K562 (cell line): ENCODE results near the gene DCP1B. TPM values are rescaled to one million over a fixed set of nuclear protein-coding genes. Genes with fewer than 3 reads are reported as not detected.
A peak's percentile ranks its signal among the peaks of the same experiment; 100 is the strongest.

Experiments used
- ATAC-seq: fragments of 200-7000 bp; cut with Tn5 transposase; 3 replicates; pipeline ENCODE4 v1.9.1; 2020; ENCODE audit warnings: moderate library complexity
- BruUV-seq: library from RNA; stranded (reverse); fragments of 400-500 nt; replicated peaks from 2 replicates; lab custom pipeline; 2021; lab: Mats Ljungman, UMichigan
- CTCF ChIA-PET: fragments of 300-600 bp; formaldehyde crosslinking; extraction: SDS; loops from one replicate; lab custom pipeline; 2021; ENCODE audit warnings: low intra/inter-chr PET ratio; lab: Yijun Ruan, JAX
- POLR2A ChIA-PET: fragments of 300-600, 350-650 bp; sonication (Branson Sonifier 250); formaldehyde crosslinking; extraction: SDS; loops from one replicate; lab custom pipeline; 2021; ENCODE audit warnings: antibody characterized with exemption, inconsistent platforms; lab: Yijun Ruan, JAX
- DNase-seq, 4 experiments: peaks; one replicate each; pipeline versions ENCODE4 v3.0.0 to v3.0.0-alpha.2; 2011 to 2018; ENCODE audit warnings: low spot score in 3 of 4, mixed read lengths in 3 of 4; ENCODE audit errors: extremely low read depth in 1 of 4
- FAIRE-seq: peaks from 2 replicates; lab custom pipeline; 2011; peaks lifted over from hg19 to GRCh38; lab: Jason Lieb, UNC
- H2AFZ ChIP-seq: 2 replicates; pipeline ENCODE4 v1.6.0; 2011; ENCODE audit warnings: low read depth, low read length, control low read depth, inconsistent platforms
- H3K27ac ChIP-seq: fragments of 200-600 bp; 3 replicates; pipeline ENCODE4 v1.8.0; 2011; ENCODE audit warnings: low read depth, mild to moderate bottlenecking, control low read depth, inconsistent platforms, low read length, moderate library complexity, mixed read lengths; ENCODE audit errors: extremely low read depth
- H3K27me3 ChIP-seq, 2 experiments: fragments of 300-600 bp in 1 of 2; 2 replicates in 1 of 2; 3 replicates in 1 of 2; pipeline versions ENCODE4 v1.6.0 to v1.8.0; 2011; ENCODE audit warnings: inconsistent platforms in 2 of 2, low read length in 2 of 2, mild to moderate bottlenecking in 1 of 2, mixed read lengths in 1 of 2, moderate library complexity in 1 of 2; ENCODE audit not compliant: control insufficient read depth in 2 of 2, insufficient read depth in 2 of 2
- H3K36me3 ChIP-seq: fragments of 300-600 bp; 3 replicates; pipeline ENCODE4 v1.8.0; 2011; ENCODE audit warnings: mild to moderate bottlenecking, low read length, inconsistent platforms; ENCODE audit not compliant: control insufficient read depth, insufficient read depth
- H3K4me1 ChIP-seq, 2 experiments: fragments of 200-600 bp in 1 of 2; replicated peaks in 1 of 2; 2 replicates in 1 of 2; 3 replicates in 1 of 2; pipeline versions ENCODE4 v1.5.1 to v1.8.0; 2011; ENCODE audit warnings: inconsistent platforms in 2 of 2, low read length in 2 of 2, mild to moderate bottlenecking in 1 of 2, mixed read lengths in 1 of 2, moderate library complexity in 1 of 2; ENCODE audit not compliant: control insufficient read depth in 2 of 2, insufficient read depth in 2 of 2
- H3K4me2 ChIP-seq: 2 replicates; pipeline ENCODE4 v1.6.1; 2011; ENCODE audit warnings: low read length, control low read depth, inconsistent platforms, mixed read lengths; ENCODE audit not compliant: insufficient read depth
- H3K4me3 ChIP-seq: fragments of 200-600 bp; sonication (generic), shearing (Covaris generic); 2 replicates; pipeline ENCODE4 v1.5.1; 2016; ENCODE audit warnings: control low read depth, inconsistent platforms
- H3K79me2 ChIP-seq: fragments of 200-600 bp; 3 replicates; pipeline ENCODE4 v1.8.0; 2011; ENCODE audit warnings: low read length, inconsistent platforms; ENCODE audit not compliant: control insufficient read depth, insufficient read depth
- H3K9ac ChIP-seq, 2 experiments: 2 replicates each; pipeline versions ENCODE4 v1.6.0 to v1.6.1; 2011; ENCODE audit warnings: low read depth in 2 of 2, low read length in 2 of 2, control low read depth in 1 of 2, inconsistent platforms in 1 of 2, mild to moderate bottlenecking in 1 of 2, mixed read lengths in 1 of 2; ENCODE audit not compliant: insufficient read depth in 1 of 2
- H3K9me1 ChIP-seq: one replicate; pipeline ENCODE4 v1.6.0; 2011; ENCODE audit warnings: inconsistent platforms, mild to moderate bottlenecking, low read length, moderate library complexity; ENCODE audit not compliant: control insufficient read depth, insufficient read depth
- H3K9me3 ChIP-seq: replicated peaks from 2 replicates; pipeline ENCODE4 v1.5.1; 2011; ENCODE audit warnings: low read depth, low read length, inconsistent platforms; ENCODE audit not compliant: control insufficient read depth, insufficient read depth
- H4K20me1 ChIP-seq: replicated peaks from 2 replicates; pipeline ENCODE4 v1.6.1; 2011; ENCODE audit warnings: low read length, inconsistent platforms, mixed read lengths; ENCODE audit not compliant: control insufficient read depth, insufficient read depth
- BHLHE40 ChIP-seq: IDR thresholded peaks from 2 replicates; pipeline ENCODE4 v1.6.1; 2011; ENCODE audit warnings: low read length, improper control_type of control experiment
- CLOCK ChIP-seq: fragments of 250-450 bp; sonication (Bioruptor Pico); IDR thresholded peaks from 2 replicates; pipeline ENCODE4 v1.4.0; 2020; ENCODE audit warnings: mild to moderate bottlenecking, moderate library complexity, borderline replicate concordance
- FOXJ2 ChIP-seq: fragments of 200-800 bp; sonication (Bioruptor generic); IDR thresholded peaks from 2 replicates; pipeline ENCODE4 v1.6.1; 2016; ENCODE audit warnings: missing genetic modification characterization, missing compliant biosample characterization
- MIER1 ChIP-seq: fragments of 450-650 bp; IDR thresholded peaks from 2 replicates; pipeline ENCODE4 v1.6.1; 2016; ENCODE audit warnings: antibody characterized with exemption, mild to moderate bottlenecking, low read depth
- MYC ChIP-seq, 2 experiments: fragments of 250-450 bp in 1 of 2; sonication (Bioruptor Pico) in 1 of 2; IDR thresholded peaks; 2 replicates each; pipeline versions ENCODE4 v1.5.1 to v1.6.1; 2012 to 2021; ENCODE audit warnings: low read depth in 2 of 2, borderline replicate concordance in 1 of 2, improper control_type of control experiment in 1 of 2, low read length in 1 of 2, mild to moderate bottlenecking in 1 of 2, moderate library complexity in 1 of 2
- PTBP1 ChIP-seq: fragments of 200-400 bp; formaldehyde crosslinking; IDR thresholded peaks from 2 replicates; pipeline ENCODE4 v1.6.1; 2017; ENCODE audit warnings: low read depth, low read length
- SMAD4 ChIP-seq: fragments of 250-450 bp; sonication (Bioruptor Pico); conservative IDR thresholded peaks from 2 replicates; pipeline ENCODE4 v1.8.0; 2021; ENCODE audit warnings: inconsistent platforms, mild to moderate bottlenecking, moderate library complexity
- SMC3 ChIP-seq: conservative IDR thresholded peaks from 2 replicates; pipeline ENCODE4 v1.6.1; 2011; ENCODE audit warnings: low read depth, low read length, improper control_type of control experiment; ENCODE audit not compliant: insufficient read depth
- SNRNP70 ChIP-seq: fragments of 200-400 bp; formaldehyde crosslinking; optimal IDR thresholded peaks from 2 replicates; pipeline ENCODE3; 2017; ENCODE audit warnings: low read depth, low read length
- TFAP4 ChIP-seq: sonication (generic); formaldehyde crosslinking; IDR thresholded peaks from 2 replicates; pipeline ENCODE4 v1.8.0; 2022; ENCODE audit warnings: missing genetic modification reagents, mild to moderate bottlenecking, moderate library complexity, borderline replicate concordance
- ZNF511 ChIP-seq: sonication (generic); formaldehyde crosslinking; IDR thresholded peaks from 2 replicates; pipeline ENCODE4 v1.8.0; 2022; ENCODE audit warnings: mild to moderate bottlenecking, missing genetic modification reagents
- ZNF57 ChIP-seq: fragments of 450-650 bp; formaldehyde crosslinking; IDR thresholded peaks from 2 replicates; pipeline ENCODE4 v1.4.0; 2020; ENCODE audit warnings: mild to moderate bottlenecking, moderate library complexity
- WGBS: fragments of 100-300 bp; shearing (Covaris generic); methylation state at CpG from one replicate; pipeline ENCODE4 v1.1.6; 2016; ENCODE audit warnings: low coverage, mixed read lengths; ENCODE audit not compliant: insufficient coverage; ENCODE audit errors: missing lambda C conversion rate; 5-methylcytosine and 5-hydroxymethylcytosine counted together
- in situ Hi-C: fragments of 300-500 bp; cut with MboI; formaldehyde crosslinking; loops from 4 replicates; pipeline ENCODE4 v1.15.0; 2018; ENCODE audit warnings: inconsistent platforms, mixed read lengths
- intact Hi-C: fragments of 100-400 bp; cut with micrococcal nuclease; formaldehyde crosslinking; loops from 2 replicates; pipeline ENCODE4 v1.14.2; 2022
- polyA plus RNA-seq, 8 experiments: library from polyadenylated mRNA; depleted of rRNA in 4 of 8; stranded (reverse) in 5 of 8; unstranded in 3 of 8; fragments of >200 nt; fragmentation: Nextera tagmentation in 2 of 8; fragmentation: Illumina TruSeq in 1 of 8; extraction: Ambion mirVana in 2 of 8; extraction: Trizol in 1 of 8; gene quantifications; 2 replicates each; pipeline versions ENCODE4 v1.2.1 to v1.2.3, GENCODE V29; 2011 to 2014; ENCODE audit warnings: inconsistent platforms in 1 of 8, missing spikeins in 1 of 8
- total RNA-seq, 7 experiments: library from RNA; depleted of rRNA in 6 of 7; stranded (reverse); fragments of >200 nt in 6 of 7; fragmentation: Illumina TruSeq in 2 of 7; extraction: Trizol in 2 of 7; gene quantifications; 2 replicates each; pipeline versions ENCODE4 v1.2.1 to v1.2.3, GENCODE V29; 2011 to 2021; ENCODE audit warnings: low replicate concordance in 1 of 7
- TF ChIP-seq, protein P1 (sequence below), 2 experiments: IDR thresholded peaks; 2 replicates each; pipeline ENCODE4 v1.6.1; 2011; ENCODE audit warnings: borderline replicate concordance in 1 of 2, control low read depth in 1 of 2, low read depth in 1 of 2, low read length in 1 of 2, mild to moderate bottlenecking in 1 of 2, mixed read lengths in 1 of 2, moderate library complexity in 1 of 2; ENCODE audit not compliant: insufficient read depth in 1 of 2, insufficient read length in 1 of 2, poor library complexity in 1 of 2, severe bottlenecking in 1 of 2; ENCODE audit errors: extremely low read depth in 1 of 2

Gene DCP1B
- total and polyA plus RNA-seq, 9 of the 15 experiments (the other 6 are each of a cell fraction or from before 2014, with no cell fraction given): 0.83 to 7.3 (median 3.4) TPM

DNA sequence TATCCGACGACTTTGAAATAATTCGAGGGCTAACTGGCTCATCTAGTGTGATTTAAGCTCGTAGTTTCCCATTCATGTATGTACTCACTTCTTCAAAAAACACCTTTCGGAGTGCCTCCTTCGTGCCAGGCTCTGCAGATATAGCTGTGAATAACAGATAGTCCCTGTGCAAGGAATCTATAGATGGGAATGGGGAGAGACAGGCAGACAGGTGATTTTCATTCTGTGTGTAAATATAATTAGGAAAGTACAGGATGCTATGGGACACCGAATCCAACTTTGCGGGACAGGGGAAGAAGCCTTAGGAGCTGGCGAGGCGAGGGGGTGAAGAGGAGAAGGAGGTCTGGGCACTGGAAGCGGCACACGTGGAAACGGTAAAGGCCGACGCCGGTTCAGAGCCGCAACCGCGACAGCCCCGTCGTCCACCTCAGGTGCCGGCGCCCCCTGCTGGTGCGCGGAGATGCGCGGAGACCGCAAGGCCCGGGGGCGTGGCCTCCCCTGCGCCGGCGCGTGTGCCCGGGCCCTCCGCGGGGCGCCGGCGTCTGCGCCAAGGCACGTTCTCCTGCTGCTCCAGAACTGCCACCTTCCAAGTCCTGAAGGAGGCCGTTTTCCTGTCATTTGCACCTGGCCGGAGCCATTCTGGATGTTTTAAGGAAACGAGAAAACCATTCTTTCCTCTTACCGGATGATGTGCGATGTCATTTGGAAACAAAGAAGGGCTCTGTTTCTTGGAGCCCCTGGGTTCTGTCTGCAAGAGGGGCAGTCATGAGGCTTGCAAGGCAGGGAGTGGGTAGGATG lies 30.6 kb upstream of the DCP1B start:
- no peaks in the 10 kb centered on the region; the same call in 1 of the 2 replicates for H4K20me1 ChIP-seq
- peaks cover 14 to 45% of the 10 kb centered on the region in 2 experiments for H3K27me3 ChIP-seq
- no peak for FAIRE-seq
- ATAC-seq: peak; percentile 100
- H3K9ac ChIP-seq: peak overlapping the region in 1 of 2 experiments; percentile 48; a peak in 1 of 4 replicates
- in situ Hi-C loops: no loop called here
- H3K4me3 ChIP-seq: peak overlapping the region; percentile 26
- peak; percentile 83 to 88 (median 86) for DNase-seq
- no peaks in the 10 kb centered on the region for H3K36me3 ChIP-seq
- ChIA-PET CTCF (interaction anchor here (0.7 to 1.5 kb wide), 2 partner anchors 239 to 256 kb away, joined by 3 to 6 read pairs; no protein-coding TSS in a partner anchor), POLR2A (interaction anchor here (0.5 to 1.6 kb wide), 3 partner anchors 12 to 1022 kb away, joined by 3 read pairs; no protein-coding TSS in a partner anchor)
- BruUV-seq: no TSS peak
- H3K4me2 ChIP-seq: peak overlapping the region; percentile 74
- H3K27ac ChIP-seq: no peak overlapping the region
- H3K4me1 ChIP-seq: peaks cover 0 to 7% of the 10 kb centered on the region in 2 experiments; a peak in 3 of 5 replicates
- H3K9me3 ChIP-seq: no peaks in the 10 kb centered on the region
- 18% methylated on average over 24 of the region's 47 CpGs for WGBS
- H3K9me1 ChIP-seq: no peaks in the 10 kb centered on the region
- H3K79me2 ChIP-seq: no peaks in the 10 kb centered on the region
- H2AFZ ChIP-seq: peak overlapping the region; percentile 92
- intact Hi-C loops: loop anchor here (10.0 kb wide), 1 partner anchor 240 kb away; no protein-coding TSS in a partner anchor
- TF ChIP-seq SMAD4 (CRISPR knock-in tag) (peak; percentile 52; the same call in 1 of the 2 replicates), SNRNP70 (no peak), MIER1 (no peak), CLOCK (no peak), ZNF511 (CRISPR knock-in tag) (no peak), ZNF57 (CRISPR knock-in tag) (no peak), PTBP1 (no peak), SMC3 (peak; percentile 34; the same call in 1 of the 2 replicates), BHLHE40 (peak; percentile 32; the same call in 1 of the 2 replicates), FOXJ2 (tag) (no peak), TFAP4 (peak; percentile 13; the same call in 1 of the 2 replicates), MYC (IDR thresholded peaks at IDR 0.05; ENCODE audit: low read depth, low read length) (peak; percentile 62), MYC (CRISPR knock-in tag; IDR thresholded peaks at IDR 0.05; ENCODE audit: borderline replicate concordance, low read depth) (no peak)
- TF ChIP-seq, protein P1, sequence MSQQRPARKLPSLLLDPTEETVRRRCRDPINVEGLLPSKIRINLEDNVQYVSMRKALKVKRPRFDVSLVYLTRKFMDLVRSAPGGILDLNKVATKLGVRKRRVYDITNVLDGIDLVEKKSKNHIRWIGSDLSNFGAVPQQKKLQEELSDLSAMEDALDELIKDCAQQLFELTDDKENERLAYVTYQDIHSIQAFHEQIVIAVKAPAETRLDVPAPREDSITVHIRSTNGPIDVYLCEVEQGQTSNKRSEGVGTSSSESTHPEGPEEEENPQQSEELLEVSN (IDR thresholded peaks at IDR 0.05; ENCODE audit: borderline replicate concordance in 1 of 2, extremely low read depth in 1 of 2, insufficient read depth in 1 of 2, insufficient read length in 1 of 2, low read depth in 1 of 2, low read length in 1 of 2, poor library complexity in 1 of 2, severe bottlenecking in 1 of 2): peak; percentile 86 to 88
